Stimulated activated CD4-positive, alpha-beta T cell treated with anti-CD3 and anti-CD28 coated beads, Interleukin-1b, Interleukin-23, amount 100 ng/mL, for 48 hours (primary cell): Measurements from ENCODE around the gene ZNF574.

ENCODE experiments used
- DNase-seq: peaks from one replicate; pipeline ENCODE4 v3.0.0-alpha.2; 2020

The ZNF574 gene

DNA sequence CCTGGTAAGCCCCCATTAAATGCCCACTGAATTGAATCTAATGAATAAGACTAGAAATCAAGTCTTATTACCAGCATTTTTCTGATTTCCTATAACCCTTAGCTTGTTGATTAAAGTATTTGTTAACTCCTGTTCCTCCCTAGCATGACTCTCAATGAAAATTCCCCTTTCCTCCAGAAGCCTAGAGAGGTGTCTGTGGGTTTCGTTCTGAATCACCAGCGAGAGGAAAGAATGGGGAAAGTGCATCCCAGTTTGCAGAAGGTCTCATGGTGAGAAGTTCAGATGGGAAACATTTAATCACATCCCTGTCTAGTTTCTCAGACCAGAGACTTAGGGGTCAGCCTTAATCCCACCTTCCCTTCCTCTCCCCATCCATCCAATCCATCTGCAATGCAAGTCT, 29.4 kb downstream of the ZNF574 start:
- DNase-seq: no peak

DNA sequence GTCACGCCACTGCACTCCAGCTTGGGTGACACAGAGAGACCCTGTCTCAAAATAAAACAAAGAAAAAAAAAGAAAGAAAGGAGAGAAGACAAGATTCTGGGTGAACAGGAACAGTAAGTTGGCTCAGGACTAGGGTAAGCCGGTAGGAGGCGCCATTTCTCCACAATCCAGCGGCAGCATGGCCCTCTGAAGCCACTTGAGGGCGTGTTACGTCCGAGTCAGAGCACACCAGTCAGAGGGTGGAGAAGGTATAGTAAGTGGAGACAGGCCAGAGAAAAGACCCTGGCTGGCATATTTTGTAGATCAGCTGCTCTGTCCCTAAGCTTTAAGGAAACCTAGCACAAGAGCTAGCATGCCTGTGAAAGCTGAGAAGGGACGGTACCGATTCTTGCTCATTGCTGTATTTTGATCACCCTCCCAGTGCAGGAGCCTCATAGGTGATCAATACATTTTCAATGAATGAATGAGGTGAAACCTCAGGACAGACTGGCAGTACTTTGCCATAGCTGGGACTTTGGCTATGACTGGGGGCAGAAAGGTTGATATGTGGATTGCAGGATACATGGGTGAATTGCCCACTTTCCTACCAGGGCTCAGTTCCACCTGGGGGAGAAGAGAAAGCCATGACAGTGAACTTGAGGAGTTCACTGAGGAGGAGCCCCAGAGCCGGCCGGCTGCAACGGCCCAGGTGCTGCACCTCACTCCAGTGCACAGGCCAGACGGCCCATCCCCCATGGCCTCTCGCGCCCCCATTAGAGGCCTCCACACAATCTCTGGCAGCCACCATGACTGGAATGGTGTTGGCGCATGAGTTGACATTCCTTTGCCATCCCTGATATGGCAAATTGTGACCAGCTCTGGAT, 32.8 kb downstream of the ZNF574 start:
- DNase-seq: peak; percentile 89

DNA sequence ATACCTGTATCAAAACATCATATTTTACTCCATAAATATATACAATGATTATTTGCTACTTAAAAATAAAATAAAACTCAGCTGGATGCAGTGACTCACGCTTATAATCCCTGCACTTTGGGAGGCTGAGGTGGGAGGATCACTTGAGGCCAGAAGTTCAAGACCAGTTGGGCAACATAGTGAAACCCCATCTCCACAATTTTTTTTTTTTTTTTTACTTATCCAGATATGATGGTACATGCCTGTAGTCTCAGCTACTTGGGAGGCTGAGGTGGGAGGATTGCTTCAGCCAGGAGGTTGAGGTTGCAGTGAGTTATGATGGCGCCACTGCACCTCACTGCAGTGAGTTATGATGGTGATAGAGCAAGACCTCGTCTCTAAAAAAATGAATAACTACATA, 33.9 kb downstream of the ZNF574 start:
- DNase-seq: no peak

DNA sequence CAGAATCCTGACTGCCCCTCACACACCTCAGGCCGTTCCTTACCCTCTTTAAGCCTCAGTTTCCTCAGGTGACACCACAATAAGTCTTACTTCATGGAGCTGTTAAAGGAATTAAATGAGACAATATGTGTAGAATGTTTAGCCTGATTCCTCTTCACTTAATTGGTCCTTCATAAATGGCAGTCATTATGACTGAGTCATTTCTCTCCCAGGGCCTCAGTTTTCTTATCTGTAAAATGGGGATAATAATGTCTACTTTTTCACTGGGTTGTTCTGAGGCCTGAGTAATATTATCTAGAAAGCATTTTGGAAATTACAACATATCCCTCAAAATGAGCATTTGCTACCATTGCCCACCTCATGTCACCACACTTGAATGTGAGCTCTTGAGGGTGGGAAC, 34.7 kb downstream of the ZNF574 start:
- no peak for DNase-seq

DNA sequence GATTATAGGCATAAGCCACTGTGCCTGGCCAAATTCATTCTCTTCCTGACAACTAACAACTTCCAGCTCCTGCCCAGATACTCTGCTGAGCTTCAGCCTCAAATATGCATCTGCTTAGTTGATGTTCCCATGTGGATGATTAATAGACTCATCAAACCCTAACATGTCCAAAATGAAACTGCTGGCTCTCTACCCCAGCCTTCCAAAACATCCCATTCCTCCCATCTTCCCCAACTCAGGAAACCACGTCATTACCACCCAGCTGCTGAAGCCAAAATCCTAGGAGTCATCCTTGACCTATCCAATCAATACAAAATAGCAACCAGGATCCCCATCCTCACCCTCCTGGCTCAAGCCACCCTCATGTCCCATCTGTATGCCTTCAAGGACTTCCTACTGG, 35.4 kb downstream of the ZNF574 start:
- no peak for DNase-seq

DNA sequence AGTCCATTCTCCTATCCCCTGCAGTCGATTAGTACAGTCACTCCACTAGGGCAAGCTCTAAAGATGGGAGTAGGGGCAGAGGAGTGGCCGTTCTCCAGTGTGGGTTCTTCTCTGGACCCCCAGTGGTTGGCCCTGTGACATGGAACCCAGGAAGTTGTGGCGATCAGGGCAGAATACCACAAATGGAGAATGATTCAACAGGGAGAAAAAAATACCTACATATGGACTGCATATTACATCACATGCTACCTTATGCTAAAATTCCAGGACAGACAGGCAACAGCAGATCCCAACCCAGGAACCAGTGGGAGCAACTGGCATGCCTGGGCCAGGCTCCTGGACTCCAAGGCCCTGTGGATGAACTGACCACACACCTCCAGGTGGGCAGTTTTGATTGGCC, 35.8 kb downstream of the ZNF574 start:
- DNase-seq: no peak

DNA sequence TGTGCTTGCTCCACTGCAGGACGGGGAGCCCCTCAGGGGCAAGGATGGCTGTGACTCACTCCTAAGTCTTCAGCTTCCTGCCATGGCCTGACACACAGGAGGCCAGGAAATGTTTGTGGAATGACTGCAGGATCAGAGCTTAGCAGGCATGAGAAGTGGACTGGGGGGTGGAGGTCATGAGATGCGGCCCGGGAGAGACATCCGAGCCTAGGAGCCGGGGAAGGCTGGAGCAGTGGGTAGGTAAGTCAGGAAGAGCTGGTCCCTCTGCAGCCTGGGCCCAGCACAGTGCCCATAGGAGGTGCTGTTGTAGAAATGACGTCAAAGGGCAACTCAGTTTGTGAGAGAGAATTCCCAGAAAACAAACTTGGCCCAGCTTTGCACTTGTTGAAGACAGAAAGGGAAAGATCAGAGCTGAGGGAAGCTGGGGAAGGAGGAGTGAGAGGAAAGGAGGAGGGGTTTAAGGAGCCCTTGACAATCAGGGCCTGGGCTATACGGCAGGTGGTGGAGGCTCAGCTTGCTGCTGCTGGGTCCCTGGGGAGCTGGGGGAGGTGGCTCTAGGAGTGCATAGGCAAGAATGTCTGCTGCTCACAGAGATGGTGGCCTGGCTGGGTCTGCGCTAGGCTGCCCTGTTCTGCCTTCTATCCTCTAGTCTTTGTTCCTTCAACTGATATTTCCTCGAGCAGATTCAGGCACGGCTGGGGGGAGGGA, 37.8 kb downstream of the ZNF574 start:
- no peak for DNase-seq

DNA sequence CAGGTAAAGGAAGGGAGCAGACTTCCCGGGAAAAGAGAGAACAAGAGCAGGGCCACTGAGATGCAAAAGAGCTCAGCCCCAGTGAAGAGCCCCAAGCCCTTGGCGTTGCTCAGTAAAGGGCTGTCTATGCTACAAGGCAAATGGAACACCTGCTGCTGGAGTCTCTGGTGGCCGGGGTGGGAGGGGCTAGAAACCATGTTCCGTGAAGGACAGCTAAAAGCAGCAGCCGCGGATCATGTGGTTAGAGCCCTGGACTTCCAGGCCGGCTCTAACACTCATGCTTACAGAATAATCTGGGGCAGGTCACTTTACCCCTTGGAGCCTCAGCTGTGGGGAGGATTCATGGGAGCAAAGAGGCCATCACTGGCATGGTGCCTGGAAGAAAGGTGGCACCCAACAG, 38.4 kb downstream of the ZNF574 start:
- no peak for DNase-seq

DNA sequence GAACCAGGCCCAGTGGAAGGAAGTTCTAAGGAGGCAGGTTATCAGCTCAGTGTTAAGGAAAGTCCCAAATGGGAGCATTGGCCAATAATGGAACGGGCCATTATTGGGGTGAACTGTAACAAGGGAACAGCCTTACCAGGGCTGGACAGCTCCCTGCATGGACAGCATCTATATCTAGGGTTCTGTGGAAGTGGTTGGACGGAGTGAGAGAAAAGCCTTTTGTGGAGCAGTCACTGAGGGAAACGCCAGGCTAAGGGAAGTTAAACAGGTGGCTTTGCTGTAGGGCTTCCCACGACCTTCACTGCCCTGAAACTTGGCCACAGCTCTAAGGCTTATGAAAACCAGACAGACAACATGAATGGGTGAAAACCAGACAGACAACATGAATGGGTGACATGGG, 39.3 kb downstream of the ZNF574 start:
- DNase-seq: no peak

DNA sequence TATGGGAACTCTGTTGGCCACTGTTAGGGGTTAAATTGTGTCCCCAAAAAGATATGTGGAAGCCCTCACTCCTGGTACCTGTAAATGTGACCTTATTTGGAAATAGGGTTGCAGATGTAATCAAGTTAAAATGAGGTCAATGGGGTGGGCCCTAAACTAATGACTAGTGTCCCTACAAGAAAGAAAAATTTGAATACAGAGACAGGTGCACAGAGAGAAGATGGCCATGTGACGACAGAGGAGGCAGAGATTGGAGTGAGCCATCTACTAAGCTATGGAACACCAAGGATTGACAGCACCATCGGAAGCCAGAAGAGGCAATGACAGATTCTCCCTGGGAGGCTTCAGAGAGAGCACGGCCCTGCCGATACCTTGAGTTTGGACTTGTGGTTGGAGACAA, 39.7 kb downstream of the ZNF574 start:
- DNase-seq: no peak

DNA sequence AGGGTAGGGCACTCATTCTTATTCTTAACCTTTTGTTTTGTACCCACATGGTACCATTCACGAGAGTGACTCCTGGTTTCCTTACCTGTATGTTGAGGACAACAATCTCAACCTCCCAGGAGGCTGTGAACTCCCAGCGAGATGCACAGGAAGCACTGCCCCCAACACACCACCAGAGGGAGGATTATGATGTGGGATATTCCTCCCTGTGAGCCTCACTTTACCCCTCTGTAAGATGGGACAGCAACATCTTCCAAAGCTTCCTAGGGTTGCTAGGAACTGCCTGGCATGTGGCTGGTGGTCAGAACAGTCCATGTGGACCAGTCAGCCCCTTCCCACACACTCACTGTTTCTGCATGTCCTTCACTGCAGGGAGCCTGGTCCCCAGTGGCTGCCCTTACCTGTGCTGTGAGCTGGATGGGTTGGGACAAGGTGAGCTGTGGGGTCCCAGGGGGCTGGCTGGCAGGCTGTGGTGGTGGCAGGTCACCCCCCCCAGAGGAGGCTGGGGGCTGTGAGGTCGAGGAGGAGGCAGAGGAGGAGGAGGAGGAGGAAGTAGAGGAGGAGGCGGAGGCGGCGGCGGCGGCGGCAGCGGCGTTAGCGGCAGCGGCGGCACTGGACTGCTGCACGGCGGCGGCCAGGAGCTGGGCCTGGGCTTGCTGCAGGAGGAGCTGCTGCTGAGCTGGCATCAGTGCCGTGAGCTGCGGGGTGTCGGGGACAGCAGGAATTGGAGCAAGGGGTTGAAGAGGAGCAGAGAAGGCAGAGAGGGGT, 40.5 kb downstream of the ZNF574 start:
- DNase-seq: no peak

DNA sequence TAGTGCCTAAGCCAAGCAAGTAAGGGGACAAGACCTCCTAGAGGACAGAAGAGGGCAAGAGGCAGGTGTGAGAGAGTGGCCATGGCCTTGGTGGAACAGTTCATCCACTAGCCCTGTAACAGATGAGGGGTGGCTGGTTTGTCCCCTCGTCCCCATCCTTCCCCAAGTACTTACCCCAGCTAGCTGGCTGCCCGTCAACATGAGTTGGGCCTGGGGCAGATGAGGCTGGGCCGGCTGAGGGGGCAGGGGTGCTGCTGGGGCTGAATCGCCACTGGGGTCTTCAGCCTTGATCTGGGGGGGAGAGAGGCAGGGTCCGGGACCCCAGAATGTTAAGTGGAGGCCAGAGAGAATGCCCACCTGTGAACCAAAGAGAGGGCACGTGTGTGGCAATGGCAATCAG, 41.1 kb downstream of the ZNF574 start:
- no peak for DNase-seq

DNA sequence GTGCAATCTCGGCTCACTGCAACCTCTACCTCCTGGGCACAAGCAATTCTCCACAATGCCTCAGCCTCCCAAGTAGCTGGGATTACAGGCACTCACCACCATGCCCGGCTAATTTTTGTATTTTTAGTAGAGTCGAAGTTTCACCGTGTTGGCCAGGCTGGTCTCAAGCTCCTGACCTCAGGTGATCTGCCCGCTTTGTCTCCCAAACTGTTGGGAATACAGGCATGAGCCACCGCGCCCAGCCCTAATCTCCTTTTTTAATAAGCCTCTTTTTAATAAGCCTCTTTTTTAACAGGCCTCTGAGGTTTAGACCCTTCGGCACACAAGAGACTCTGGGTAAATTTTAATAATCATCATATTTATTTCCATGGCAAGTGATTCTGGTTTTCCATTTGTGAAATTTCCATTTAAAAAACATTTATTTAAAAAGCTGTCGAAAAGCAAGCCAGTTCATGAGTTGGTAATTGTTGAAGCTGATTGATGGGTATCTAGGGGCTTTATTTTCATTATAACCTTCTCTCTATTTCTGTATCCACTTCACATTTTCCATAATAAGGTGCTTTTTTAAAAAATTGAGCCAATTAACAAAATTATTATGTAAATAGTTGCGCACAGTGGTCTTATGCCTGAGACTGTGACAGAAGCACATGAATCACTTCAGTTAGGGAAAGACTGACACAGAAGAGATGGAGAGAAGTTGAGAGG, 44.5 kb downstream of the ZNF574 start:
- no peak for DNase-seq

DNA sequence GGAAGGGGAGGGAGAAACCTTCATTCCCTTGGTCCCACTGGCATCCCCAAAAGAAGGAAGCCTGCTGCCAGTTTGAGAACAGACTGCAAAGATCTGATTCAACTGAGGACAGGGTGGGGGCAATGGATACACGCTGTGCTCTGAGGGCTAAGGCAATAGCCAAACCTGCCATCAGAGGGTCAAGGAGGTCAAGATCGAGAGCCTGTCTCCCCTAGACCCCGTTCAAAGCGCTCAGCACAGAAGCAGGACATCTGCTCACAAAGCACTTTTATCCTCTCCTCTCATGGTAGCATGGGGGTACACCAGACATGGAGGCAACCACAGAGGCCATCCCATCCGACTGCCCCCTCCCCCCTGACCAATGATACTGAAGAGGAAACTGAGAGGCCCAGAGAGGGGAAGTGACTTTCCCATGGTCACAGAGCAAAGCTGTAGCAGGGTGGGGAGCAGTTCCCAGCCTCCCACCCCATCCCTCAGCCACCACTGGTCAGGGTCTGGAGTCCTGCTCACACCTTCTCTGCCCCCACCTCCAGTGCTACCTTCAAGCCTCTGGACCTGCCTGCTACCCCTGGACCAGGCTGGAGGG, 45.2 kb downstream of the ZNF574 start:
- DNase-seq: no peak

DNA sequence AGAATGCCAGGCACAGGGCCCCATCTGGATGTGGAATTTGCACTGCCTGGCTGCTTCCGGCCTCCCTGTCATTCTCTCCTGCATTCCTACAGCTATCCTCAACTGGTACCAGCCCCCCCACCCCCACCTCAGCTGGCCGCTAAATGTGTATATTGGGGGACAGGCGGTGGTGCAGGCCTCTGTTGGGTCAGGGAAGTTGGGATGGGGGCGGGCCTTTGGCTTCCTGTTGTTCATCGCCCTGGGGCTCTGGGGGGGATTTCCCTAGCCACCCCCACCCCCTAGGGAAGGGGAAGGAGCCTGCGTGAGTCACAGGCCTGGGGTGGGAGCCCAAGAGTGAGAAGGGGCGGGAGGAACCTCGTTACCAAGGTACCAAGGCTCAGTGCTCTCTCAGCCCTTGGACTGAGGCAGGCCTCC, 45.7 kb downstream of the ZNF574 start:
- DNase-seq: peak; percentile 88

DNA sequence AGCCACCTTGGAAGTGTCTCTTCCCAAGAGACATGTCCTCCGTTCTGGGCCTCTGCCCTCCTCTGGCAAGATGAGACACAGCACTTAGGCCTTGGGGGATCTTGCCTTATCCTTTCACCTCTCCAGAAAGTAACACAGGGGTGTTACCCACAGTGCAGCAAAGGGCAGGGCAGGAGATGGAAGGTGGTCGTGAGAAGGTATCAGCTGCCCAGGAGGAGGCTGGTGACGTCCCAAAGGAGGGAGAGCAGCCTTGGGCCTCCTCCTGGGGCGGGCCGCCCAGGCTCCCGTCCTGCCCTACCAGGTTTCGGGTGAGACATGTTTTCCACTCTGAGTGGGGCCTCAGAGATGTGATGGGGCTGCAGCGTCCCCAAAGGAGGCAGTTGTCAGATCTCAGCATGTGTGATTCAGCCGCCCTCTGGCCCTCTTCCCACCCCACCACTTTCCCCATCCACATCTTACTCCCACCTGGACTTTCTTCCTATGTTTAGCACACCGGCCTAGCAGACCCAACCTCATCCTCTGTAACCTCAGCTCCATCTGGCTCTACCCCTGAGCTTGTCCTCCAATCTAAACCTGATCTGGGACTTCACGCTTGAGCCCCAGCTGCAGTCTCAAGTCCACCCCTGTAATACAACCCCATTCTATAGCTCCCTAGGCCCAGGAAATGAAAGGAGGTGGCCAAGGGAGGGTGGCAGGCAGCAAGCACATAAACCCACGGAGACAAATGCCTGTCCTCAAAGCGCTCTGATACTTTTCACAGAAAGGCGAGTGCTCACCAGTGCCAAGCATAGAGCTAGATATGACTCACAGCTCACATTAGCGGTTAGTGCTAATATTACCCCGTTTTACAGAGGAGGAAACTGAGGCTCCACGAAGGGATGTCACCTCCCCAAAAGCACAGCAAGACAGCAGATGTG, 47.0 kb downstream of the ZNF574 start:
- DNase-seq: peak; percentile 84

DNA sequence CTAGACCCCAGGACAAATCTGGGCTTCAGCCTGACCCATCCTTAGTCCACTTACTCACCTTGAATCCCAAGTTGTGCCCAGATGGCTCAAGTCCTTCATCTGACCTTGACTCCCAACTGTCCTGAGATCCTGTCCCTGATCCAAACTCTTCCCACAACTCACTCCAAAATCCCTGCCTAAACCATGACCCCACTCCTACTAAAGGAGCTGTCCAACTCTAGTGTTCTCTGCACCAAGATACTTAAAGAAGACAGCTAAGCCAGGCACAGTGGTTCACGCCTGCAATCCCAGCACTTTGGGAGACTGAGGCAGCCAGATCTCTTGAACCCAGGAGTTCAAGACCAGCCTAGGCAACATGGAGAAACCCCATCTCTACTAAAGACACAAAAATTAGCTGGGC, 47.8 kb downstream of the ZNF574 start:
- no peak for DNase-seq

DNA sequence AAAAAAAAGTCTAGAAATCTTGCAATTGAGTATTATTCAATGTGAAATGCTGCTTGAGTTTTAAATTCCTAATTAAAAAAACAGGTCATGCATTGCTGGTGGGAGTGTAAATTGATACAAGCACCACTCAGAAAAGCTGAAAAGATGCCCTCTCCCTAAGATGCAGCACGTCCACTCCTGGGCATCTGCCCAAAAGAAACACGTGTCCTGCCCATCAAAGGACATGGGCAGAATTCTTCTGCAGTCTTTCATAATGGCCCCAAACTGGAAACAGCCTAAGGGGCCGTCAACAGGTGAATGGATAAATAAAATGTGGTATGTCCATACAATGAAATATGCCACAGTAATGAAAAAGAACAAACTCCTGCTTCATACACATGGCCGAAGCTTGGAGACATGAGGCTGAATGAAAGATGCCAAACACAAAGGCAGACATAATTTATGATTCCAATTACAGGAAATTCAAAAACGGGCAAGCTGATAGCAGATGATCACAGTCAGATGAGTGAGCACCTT, 48.5 kb downstream of the ZNF574 start:
- DNase-seq: no peak

DNA sequence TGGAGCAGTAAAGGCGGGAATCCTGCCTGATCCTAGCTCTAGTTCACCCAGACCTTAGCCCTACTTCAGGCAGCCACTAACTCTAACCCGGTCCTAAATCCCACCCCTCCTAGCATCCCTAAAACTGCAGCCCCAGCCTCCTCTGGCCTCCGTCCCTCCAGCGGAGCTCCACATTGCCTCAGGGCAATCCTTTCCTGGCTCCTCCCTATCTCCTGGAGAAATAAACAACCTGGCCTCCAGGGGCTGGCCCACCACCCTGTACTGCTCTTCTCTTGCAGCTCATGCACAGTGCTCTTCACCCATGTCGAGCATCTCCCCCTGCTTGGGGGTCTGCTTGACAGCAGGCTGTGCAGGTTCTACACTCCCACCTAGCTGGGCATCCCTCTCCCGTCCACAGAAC, 49.6 kb downstream of the ZNF574 start:
- no peak for DNase-seq

DNA sequence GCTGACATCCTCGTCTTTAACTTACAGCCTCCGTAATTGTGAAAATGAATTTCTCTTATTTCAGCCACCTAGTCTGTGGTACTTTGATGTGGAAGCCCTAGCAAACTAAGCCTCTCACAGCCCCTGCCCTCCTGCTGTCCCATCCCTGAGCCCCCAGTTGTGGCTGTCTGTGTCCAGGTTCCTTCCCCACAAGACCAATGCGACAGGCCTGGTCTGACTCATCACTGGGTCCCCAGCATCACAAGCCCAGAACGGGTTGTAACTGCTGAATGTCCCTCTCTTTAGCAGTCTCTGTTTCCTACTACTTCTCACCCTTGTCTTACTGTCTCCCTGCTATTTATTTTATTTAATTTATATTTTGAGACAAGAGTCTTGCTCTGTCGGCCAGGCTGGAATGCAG, 50.6 kb downstream of the ZNF574 start:
- no peak for DNase-seq
